K562 (cell line): ENCODE results near the gene OMP. TPM values are rescaled to one million over a fixed set of nuclear protein-coding genes. Genes with fewer than 3 reads are reported as not detected.

Source experiments
- ATAC-seq: fragments of 200-7000 bp; cut with Tn5 transposase; 3 replicates; pipeline ENCODE4 v1.9.1; 2020; ENCODE audit warnings: moderate library complexity
- BruUV-seq: library from RNA; stranded (reverse); fragments of 400-500 nt; replicated peaks from 2 replicates; lab custom pipeline; 2021; lab: Mats Ljungman, UMichigan
- CTCF ChIA-PET: fragments of 300-600 bp; formaldehyde crosslinking; extraction: SDS; loops from one replicate; lab custom pipeline; 2021; ENCODE audit warnings: low intra/inter-chr PET ratio; lab: Yijun Ruan, JAX
- POLR2A ChIA-PET: fragments of 300-600, 350-650 bp; sonication (Branson Sonifier 250); formaldehyde crosslinking; extraction: SDS; loops from one replicate; lab custom pipeline; 2021; ENCODE audit warnings: antibody characterized with exemption, inconsistent platforms; lab: Yijun Ruan, JAX
- DNase-seq, 4 experiments: peaks; one replicate each; pipeline versions ENCODE4 v3.0.0 to v3.0.0-alpha.2; 2011 to 2018; ENCODE audit warnings: low spot score in 3 of 4, mixed read lengths in 3 of 4; ENCODE audit errors: extremely low read depth in 1 of 4
- FAIRE-seq: peaks from 2 replicates; lab custom pipeline; 2011; peaks lifted over from hg19 to GRCh38; lab: Jason Lieb, UNC
- H2AFZ ChIP-seq: 2 replicates; pipeline ENCODE4 v1.6.0; 2011; ENCODE audit warnings: low read depth, low read length, control low read depth, inconsistent platforms
- H3K27ac ChIP-seq: fragments of 200-600 bp; 3 replicates; pipeline ENCODE4 v1.8.0; 2011; ENCODE audit warnings: low read depth, mild to moderate bottlenecking, control low read depth, inconsistent platforms, low read length, moderate library complexity, mixed read lengths; ENCODE audit errors: extremely low read depth
- H3K27me3 ChIP-seq, 2 experiments: fragments of 300-600 bp in 1 of 2; 2 replicates in 1 of 2; 3 replicates in 1 of 2; pipeline versions ENCODE4 v1.6.0 to v1.8.0; 2011; ENCODE audit warnings: inconsistent platforms in 2 of 2, low read length in 2 of 2, mild to moderate bottlenecking in 1 of 2, mixed read lengths in 1 of 2, moderate library complexity in 1 of 2; ENCODE audit not compliant: control insufficient read depth in 2 of 2, insufficient read depth in 2 of 2
- H3K36me3 ChIP-seq: fragments of 300-600 bp; 3 replicates; pipeline ENCODE4 v1.8.0; 2011; ENCODE audit warnings: mild to moderate bottlenecking, low read length, inconsistent platforms; ENCODE audit not compliant: control insufficient read depth, insufficient read depth
- H3K4me1 ChIP-seq, 2 experiments: fragments of 200-600 bp in 1 of 2; replicated peaks in 1 of 2; 2 replicates in 1 of 2; 3 replicates in 1 of 2; pipeline versions ENCODE4 v1.5.1 to v1.8.0; 2011; ENCODE audit warnings: inconsistent platforms in 2 of 2, low read length in 2 of 2, mild to moderate bottlenecking in 1 of 2, mixed read lengths in 1 of 2, moderate library complexity in 1 of 2; ENCODE audit not compliant: control insufficient read depth in 2 of 2, insufficient read depth in 2 of 2
- H3K4me2 ChIP-seq: 2 replicates; pipeline ENCODE4 v1.6.1; 2011; ENCODE audit warnings: low read length, control low read depth, inconsistent platforms, mixed read lengths; ENCODE audit not compliant: insufficient read depth
- H3K4me3 ChIP-seq: fragments of 200-600 bp; sonication (generic), shearing (Covaris generic); 2 replicates; pipeline ENCODE4 v1.5.1; 2016; ENCODE audit warnings: control low read depth, inconsistent platforms
- H3K79me2 ChIP-seq: fragments of 200-600 bp; 3 replicates; pipeline ENCODE4 v1.8.0; 2011; ENCODE audit warnings: low read length, inconsistent platforms; ENCODE audit not compliant: control insufficient read depth, insufficient read depth
- H3K9ac ChIP-seq, 2 experiments: 2 replicates each; pipeline versions ENCODE4 v1.6.0 to v1.6.1; 2011; ENCODE audit warnings: low read depth in 2 of 2, low read length in 2 of 2, control low read depth in 1 of 2, inconsistent platforms in 1 of 2, mild to moderate bottlenecking in 1 of 2, mixed read lengths in 1 of 2; ENCODE audit not compliant: insufficient read depth in 1 of 2
- H3K9me1 ChIP-seq: one replicate; pipeline ENCODE4 v1.6.0; 2011; ENCODE audit warnings: inconsistent platforms, mild to moderate bottlenecking, low read length, moderate library complexity; ENCODE audit not compliant: control insufficient read depth, insufficient read depth
- H3K9me3 ChIP-seq: replicated peaks from 2 replicates; pipeline ENCODE4 v1.5.1; 2011; ENCODE audit warnings: low read depth, low read length, inconsistent platforms; ENCODE audit not compliant: control insufficient read depth, insufficient read depth
- H4K20me1 ChIP-seq: replicated peaks from 2 replicates; pipeline ENCODE4 v1.6.1; 2011; ENCODE audit warnings: low read length, inconsistent platforms, mixed read lengths; ENCODE audit not compliant: control insufficient read depth, insufficient read depth
- FOXP1 ChIP-seq: sonication (generic); formaldehyde crosslinking; IDR thresholded peaks from 2 replicates; pipeline ENCODE4 v1.8.0; 2022; ENCODE audit warnings: mild to moderate bottlenecking, missing genetic modification reagents
- GATAD2A ChIP-seq: fragments of 450-650 bp; IDR thresholded peaks from 2 replicates; pipeline ENCODE4 v1.6.1; 2017
- KHSRP ChIP-seq: fragments of 450-650 bp; IDR thresholded peaks from 2 replicates; pipeline ENCODE4 v1.6.1; 2017
- MYNN ChIP-seq, 2 experiments: sonication (generic); formaldehyde crosslinking in 1 of 2; IDR thresholded peaks; 2 replicates each; pipeline versions ENCODE4 v1.5.0 to v1.6.1; 2016 to 2020; ENCODE audit warnings: antibody characterized with exemption in 1 of 2, missing genetic modification reagents in 1 of 2
- NCOA4 ChIP-seq: fragments of 450-650 bp; IDR thresholded peaks from 2 replicates; pipeline ENCODE4 v1.6.1; 2018; ENCODE audit warnings: mild to moderate bottlenecking; ENCODE audit not compliant: partially characterized antibody
- POU5F1 ChIP-seq: fragments of 150-350 bp; IDR thresholded peaks from 2 replicates; pipeline ENCODE4 v1.6.1; 2014; ENCODE audit warnings: borderline replicate concordance, low read length, low read depth, mild to moderate bottlenecking; ENCODE audit not compliant: partially characterized antibody
- ZNF347 ChIP-seq: fragments of 450-650 bp; formaldehyde crosslinking; IDR thresholded peaks from 2 replicates; pipeline ENCODE4 v1.4.0; 2020; ENCODE audit warnings: low read depth, mild to moderate bottlenecking, moderate library complexity
- ZNF717 ChIP-seq: fragments of 250-450 bp; sonication (Bioruptor Pico); IDR thresholded peaks from 2 replicates; pipeline ENCODE4 v1.5.0; 2021
- WGBS: fragments of 100-300 bp; shearing (Covaris generic); methylation state at CpG from one replicate; pipeline ENCODE4 v1.1.6; 2016; ENCODE audit warnings: low coverage, mixed read lengths; ENCODE audit not compliant: insufficient coverage; ENCODE audit errors: missing lambda C conversion rate; 5-methylcytosine and 5-hydroxymethylcytosine counted together
- in situ Hi-C: fragments of 300-500 bp; cut with MboI; formaldehyde crosslinking; loops from 4 replicates; pipeline ENCODE4 v1.15.0; 2018; ENCODE audit warnings: inconsistent platforms, mixed read lengths
- intact Hi-C: fragments of 100-400 bp; cut with micrococcal nuclease; formaldehyde crosslinking; loops from 2 replicates; pipeline ENCODE4 v1.14.2; 2022
- polyA plus RNA-seq, 8 experiments: library from polyadenylated mRNA; depleted of rRNA in 4 of 8; stranded (reverse) in 5 of 8; unstranded in 3 of 8; fragments of >200 nt; fragmentation: Nextera tagmentation in 2 of 8; fragmentation: Illumina TruSeq in 1 of 8; extraction: Ambion mirVana in 2 of 8; extraction: Trizol in 1 of 8; gene quantifications; 2 replicates each; pipeline versions ENCODE4 v1.2.1 to v1.2.3, GENCODE V29; 2011 to 2014; ENCODE audit warnings: inconsistent platforms in 1 of 8, missing spikeins in 1 of 8
- total RNA-seq, 7 experiments: library from RNA; depleted of rRNA in 6 of 7; stranded (reverse); fragments of >200 nt in 6 of 7; fragmentation: Illumina TruSeq in 2 of 7; extraction: Trizol in 2 of 7; gene quantifications; 2 replicates each; pipeline versions ENCODE4 v1.2.1 to v1.2.3, GENCODE V29; 2011 to 2021; ENCODE audit warnings: low replicate concordance in 1 of 7
- TF ChIP-seq, protein P1 (sequence below): fragments of 450-650 bp; IDR thresholded peaks from 2 replicates; pipeline ENCODE4 v1.6.1; 2016; ENCODE audit warnings: mild to moderate bottlenecking
- TF ChIP-seq, protein P2 (sequence below), 2 experiments: fragments of 450-650 bp in 1 of 2; IDR thresholded peaks; 2 replicates each; pipeline ENCODE4 v1.6.1; 2011 to 2017; ENCODE audit warnings: low read depth in 2 of 2, antibody characterized with exemption in 1 of 2, borderline replicate concordance in 1 of 2, low read length in 1 of 2, mild to moderate bottlenecking in 1 of 2, mixed read lengths in 1 of 2; ENCODE audit not compliant: control insufficient read depth in 1 of 2

The OMP gene
- total and polyA plus RNA-seq, 9 of the 15 experiments (the other 6 are each of a cell fraction or from before 2014, with no cell fraction given): not detected

- FAIRE-seq: no peak
- no peaks in the 10 kb centered on the region for H3K9me3 ChIP-seq
- ChIA-PET CTCF (interaction anchor here (0.6 to 3.8 kb wide), 5 partner anchors 13 to 394 kb away, joined by 3 to 25 read pairs (median 3); no protein-coding TSS in a partner anchor), POLR2A (interaction anchor here (0.5 kb wide), 1 partner anchor 8 kb away, joined by 3 read pairs; no protein-coding TSS in a partner anchor)
- no peak overlapping the region for H3K4me2 ChIP-seq
- no peak for ATAC-seq
- H3K27me3 ChIP-seq: peaks cover 6 to 77% of the 10 kb centered on the region in 2 experiments; a peak in 3 of 5 replicates
- in situ Hi-C loops (no loop called here), intact Hi-C loops (loop anchor here (5.0 kb wide), 1 partner anchor 192 kb away; no protein-coding TSS in a partner anchor)
- H4K20me1 ChIP-seq: no peaks in the 10 kb centered on the region; the same call in 1 of the 2 replicates
- no peak overlapping the region for H2AFZ ChIP-seq
- no peaks in the 10 kb centered on the region for H3K36me3 ChIP-seq
- H3K27ac ChIP-seq: no peak overlapping the region
- no peaks in the 10 kb centered on the region for H3K79me2 ChIP-seq
- peak overlapping the region in 1 of 2 experiments; percentile 14; a peak in 1 of 4 replicates for H3K9ac ChIP-seq
- DNase-seq: no peak
- TF ChIP-seq MYNN (IDR thresholded peaks at IDR 0.05): no peak
- no peak for TF ChIP-seq MYNN (CRISPR knock-in tag; IDR thresholded peaks at IDR 0.05)
- TF ChIP-seq GATAD2A: no peak
- no peak for TF ChIP-seq NCOA4
- TF ChIP-seq, protein P1, sequence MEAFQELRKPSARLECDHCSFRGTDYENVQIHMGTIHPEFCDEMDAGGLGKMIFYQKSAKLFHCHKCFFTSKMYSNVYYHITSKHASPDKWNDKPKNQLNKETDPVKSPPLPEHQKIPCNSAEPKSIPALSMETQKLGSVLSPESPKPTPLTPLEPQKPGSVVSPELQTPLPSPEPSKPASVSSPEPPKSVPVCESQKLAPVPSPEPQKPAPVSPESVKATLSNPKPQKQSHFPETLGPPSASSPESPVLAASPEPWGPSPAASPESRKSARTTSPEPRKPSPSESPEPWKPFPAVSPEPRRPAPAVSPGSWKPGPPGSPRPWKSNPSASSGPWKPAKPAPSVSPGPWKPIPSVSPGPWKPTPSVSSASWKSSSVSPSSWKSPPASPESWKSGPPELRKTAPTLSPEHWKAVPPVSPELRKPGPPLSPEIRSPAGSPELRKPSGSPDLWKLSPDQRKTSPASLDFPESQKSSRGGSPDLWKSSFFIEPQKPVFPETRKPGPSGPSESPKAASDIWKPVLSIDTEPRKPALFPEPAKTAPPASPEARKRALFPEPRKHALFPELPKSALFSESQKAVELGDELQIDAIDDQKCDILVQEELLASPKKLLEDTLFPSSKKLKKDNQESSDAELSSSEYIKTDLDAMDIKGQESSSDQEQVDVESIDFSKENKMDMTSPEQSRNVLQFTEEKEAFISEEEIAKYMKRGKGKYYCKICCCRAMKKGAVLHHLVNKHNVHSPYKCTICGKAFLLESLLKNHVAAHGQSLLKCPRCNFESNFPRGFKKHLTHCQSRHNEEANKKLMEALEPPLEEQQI: no peak
- TF ChIP-seq POU5F1: no peak
- no peak for TF ChIP-seq KHSRP
- no peak for TF ChIP-seq ZNF347 (CRISPR knock-in tag)
- TF ChIP-seq ZNF717 (CRISPR knock-in tag): no peak
- TF ChIP-seq, protein P2, sequence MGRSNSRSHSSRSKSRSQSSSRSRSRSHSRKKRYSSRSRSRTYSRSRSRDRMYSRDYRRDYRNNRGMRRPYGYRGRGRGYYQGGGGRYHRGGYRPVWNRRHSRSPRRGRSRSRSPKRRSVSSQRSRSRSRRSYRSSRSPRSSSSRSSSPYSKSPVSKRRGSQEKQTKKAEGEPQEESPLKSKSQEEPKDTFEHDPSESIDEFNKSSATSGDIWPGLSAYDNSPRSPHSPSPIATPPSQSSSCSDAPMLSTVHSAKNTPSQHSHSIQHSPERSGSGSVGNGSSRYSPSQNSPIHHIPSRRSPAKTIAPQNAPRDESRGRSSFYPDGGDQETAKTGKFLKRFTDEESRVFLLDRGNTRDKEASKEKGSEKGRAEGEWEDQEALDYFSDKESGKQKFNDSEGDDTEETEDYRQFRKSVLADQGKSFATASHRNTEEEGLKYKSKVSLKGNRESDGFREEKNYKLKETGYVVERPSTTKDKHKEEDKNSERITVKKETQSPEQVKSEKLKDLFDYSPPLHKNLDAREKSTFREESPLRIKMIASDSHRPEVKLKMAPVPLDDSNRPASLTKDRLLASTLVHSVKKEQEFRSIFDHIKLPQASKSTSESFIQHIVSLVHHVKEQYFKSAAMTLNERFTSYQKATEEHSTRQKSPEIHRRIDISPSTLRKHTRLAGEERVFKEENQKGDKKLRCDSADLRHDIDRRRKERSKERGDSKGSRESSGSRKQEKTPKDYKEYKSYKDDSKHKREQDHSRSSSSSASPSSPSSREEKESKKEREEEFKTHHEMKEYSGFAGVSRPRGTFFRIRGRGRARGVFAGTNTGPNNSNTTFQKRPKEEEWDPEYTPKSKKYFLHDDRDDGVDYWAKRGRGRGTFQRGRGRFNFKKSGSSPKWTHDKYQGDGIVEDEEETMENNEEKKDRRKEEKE (IDR thresholded peaks at IDR 0.05; ENCODE audit: borderline replicate concordance in 1 of 2, control insufficient read depth in 1 of 2, low read depth in 2 of 2, low read length in 1 of 2): no peak
- no peak for TF ChIP-seq FOXP1 (CRISPR knock-in tag)
- no peak overlapping the region for H3K4me3 ChIP-seq
- no peaks in the 10 kb centered on the region for H3K9me1 ChIP-seq
- BruUV-seq: no TSS peak
- WGBS: 24% methylated on average over 13 of the region's 13 CpGs
- peaks cover 0 to 13% of the 10 kb centered on the region in 2 experiments; a peak in 2 of 5 replicates for H3K4me1 ChIP-seq
Observed at GRCh38 chr11:77114089-77114463, 11.4 kb downstream of the OMP start.
